Stimulated activated CD4-positive, alpha-beta T cell treated with anti-CD3 and anti-CD28 coated beads, Interleukin-1b, Interleukin-23, amount 100 ng/mL, for 1 hour (primary cell): ENCODE data around the gene PSME3.
"Not testable (repeated sequence)": the region's sequence is repeated elsewhere in the genome, so short reads cannot be mapped to it uniquely, and the experiment has no call there.

Experiments used
- DNase-seq, 2 donors: peaks; one replicate each; pipeline ENCODE4 v3.0.0-alpha.2; 2020; ENCODE audit warnings: low read depth in 2 of 2

Gene PSME3

DNA sequence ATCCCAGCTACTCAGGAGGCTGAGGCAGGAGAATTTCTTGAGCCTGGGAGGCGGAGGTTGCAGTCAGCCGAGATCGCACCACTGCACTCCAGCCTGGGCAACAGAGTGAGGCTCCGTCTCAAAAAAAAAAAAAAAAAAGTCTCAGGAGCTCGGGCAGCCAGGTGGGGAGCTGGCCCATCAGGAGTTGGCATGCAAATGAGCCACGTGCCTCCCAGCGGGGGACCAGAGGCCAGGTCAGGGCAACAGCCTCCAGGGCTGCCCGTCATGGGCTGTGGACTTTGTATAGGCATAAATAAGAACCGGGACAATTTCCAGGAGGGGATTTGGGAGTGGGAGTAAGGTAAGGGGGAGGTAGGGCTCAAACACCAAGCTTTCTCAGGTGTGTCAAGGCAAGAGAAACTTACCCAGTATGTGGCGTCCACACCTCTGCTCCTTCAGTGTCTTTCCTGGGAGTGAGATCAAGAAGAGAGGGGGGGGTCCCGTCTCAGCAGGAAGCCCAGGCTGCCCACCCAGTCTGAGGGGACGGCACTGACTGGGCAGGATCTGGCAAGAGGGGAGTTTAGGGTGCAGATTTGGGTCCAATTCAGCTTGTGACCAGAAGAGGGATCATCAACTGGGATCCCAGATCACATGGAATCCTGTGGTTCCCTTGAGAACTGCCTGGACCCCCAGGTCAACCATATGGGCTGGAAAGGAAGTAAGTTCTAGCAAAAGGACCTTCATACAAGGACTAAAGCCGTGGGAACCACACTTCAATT lies 45.1 kb downstream of the PSME3 start:
- no peak for DNase-seq

DNA sequence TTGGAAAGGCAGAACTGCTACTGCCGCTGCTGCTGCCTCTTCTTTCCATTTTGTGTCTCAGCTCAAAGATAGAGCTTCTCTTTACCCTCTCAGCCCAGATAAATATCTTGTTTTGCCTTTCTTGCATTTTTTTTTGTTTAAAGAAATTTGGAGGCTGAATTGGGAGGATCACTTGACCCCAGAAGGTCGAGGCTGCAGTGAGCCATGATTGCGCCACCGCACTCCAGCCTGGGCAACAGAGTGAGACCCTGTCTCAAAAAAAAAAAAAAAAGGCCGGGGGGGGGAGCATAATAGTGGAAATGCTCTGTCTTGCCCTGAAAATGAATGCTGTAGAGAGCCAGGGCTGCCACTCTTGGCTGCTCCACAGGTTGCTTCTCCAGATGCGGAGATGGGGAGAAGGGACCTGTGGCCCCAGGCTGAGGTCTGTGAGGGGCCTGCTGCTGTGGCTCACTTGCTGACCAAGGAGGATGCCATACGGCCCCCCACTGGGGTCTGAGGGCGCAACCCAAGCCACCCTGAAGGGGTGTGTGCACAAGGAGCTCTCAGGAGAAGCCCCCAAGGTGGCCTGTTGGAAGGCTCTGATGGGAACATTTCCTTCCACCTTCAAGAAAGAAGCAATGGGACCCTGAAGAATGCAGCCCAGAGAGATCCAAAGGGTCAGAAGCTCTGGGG lies 45.9 kb downstream of the PSME3 start:
- DNase-seq, result no peak

DNA sequence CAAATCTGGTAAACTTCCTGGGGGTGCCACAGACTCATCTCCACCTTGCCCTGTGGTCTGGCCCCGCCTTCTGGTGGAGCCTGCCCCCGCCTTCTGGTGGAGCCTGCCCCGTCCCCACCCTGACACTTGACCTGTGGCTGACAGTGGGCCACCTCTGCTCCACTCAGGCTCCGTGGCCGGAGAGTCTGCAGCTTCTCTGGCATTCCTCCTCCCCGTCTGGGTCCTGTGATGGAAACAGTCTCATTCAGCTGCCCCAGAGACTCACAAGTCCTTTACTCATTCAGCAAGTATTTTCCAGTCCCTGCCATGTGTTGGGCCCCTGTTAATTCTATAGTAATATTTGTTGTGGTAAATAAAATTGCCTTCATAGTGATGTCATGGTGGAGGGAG lies 46.4 kb downstream of the PSME3 start:
- no peak for DNase-seq

DNA sequence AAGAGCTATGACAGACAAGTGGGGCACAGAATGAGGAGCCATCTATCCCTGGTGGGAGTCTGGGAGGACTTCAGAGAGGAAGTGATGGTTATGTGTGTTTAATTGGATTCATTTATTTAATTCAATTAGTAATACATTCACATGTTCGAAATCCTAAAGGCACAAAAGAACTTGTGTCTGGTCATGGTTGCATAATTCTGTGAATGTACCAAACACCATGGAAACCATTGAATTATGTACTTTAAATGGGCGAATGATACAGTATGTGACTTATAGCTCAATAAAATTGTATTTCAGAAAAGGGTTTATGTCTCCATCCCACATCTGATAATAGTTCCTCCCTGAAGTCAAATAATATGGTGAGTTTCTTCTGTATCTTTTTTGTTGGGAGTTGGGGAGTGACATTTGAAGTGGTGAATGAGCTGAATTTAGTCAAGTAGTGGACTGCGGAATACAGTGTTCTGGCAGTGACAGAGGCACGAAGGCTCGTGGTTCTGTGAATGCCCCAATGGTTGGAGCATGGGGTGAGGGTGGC lies 47.6 kb downstream of the PSME3 start:
- no peak for DNase-seq

DNA sequence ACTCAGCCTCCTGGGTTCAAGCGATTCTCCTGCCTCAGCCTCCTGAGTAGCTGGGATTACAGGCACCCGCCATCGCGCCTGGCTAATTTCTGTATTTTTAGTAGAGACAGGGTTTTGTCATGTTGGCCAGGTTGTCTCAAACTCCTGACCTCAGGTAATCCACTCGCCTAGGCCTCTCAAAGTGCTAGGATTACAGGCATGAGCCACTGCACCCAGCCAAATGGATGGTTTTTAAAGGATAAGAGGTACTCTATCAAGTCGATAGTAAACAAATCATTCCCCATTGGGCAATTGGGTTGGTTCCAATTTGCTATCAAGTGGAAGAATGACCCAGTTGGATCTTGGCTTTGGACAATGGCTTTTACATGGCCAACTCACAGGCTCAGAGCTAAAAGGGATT lies 48.5 kb downstream of the PSME3 start:
- not testable (repeated sequence) for DNase-seq

DNA sequence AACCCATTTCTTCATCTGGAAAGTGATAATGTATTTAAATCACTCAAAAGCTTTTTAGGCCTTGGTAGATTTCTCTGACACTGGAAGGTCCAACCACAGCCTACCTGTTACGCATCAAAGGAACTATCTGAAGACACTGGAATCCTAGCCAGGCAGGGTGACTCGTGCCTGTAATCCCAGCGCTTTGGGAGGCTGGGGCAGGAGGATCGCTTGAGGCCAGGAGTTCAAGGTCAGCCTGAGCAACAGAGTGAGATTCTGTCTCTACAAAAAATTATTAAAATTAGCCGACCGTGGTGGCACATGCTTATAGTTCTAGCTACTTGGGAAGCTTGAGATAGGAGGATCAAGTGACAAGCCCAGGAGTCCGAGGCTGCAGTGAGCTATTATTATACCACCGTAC lies 49.0 kb downstream of the PSME3 start:
- no peak for DNase-seq

DNA sequence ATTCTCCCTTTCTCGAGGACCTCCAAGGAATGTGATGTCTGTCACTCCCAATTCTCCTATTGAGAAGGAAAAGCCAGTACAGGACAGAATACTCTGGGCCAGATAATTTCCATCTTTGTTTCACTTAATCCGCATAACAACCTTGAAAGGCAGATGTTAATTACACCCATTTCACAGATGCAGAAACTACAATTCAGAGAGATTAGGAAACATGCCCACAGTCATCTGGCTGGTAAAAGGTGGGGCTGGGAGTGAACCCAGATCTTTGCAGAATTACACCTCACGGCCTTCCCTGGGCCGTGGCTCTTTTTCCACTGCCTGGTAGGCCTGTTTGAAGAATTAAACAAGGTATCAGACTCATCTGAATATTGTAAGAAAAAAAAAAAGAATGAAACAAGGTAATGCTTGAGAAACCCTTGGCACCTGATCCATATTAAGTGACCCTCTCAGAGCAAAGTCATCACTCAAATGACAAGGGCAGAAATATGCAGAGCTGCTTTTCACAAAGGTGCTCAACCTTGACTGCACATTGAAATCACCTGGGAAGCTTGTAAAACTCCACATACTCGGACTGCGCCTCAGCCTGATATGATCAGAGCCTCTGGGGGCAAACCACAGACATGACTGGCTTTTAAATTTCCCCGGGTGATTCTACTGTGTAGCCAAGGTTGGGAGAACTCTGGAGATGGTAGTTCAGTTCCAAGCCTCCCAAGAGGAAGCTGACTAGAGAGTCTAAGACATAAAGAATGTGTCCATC lies 50.8 kb downstream of the PSME3 start:
- DNase-seq, result no peak

DNA sequence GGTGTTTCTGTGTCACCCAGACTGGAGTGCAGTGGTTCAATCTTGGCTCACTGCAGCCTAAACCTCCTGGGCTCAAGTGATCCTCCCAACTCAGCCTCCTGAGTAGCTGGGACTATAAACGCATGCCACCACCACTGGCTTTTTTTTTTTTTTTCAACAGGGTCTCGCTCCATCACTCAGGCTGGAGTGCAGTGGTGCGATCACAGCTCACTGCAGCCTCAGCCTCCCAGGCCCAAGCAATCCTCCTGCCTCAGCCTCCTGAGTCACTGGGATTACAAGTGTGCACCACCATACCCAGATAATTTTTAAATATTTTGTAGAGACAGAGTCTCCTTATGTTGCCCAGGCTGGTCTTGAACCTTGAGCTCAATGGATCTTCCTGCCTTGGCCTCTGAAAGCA lies 52.6 kb downstream of the PSME3 start:
- not testable (repeated sequence) for DNase-seq

DNA sequence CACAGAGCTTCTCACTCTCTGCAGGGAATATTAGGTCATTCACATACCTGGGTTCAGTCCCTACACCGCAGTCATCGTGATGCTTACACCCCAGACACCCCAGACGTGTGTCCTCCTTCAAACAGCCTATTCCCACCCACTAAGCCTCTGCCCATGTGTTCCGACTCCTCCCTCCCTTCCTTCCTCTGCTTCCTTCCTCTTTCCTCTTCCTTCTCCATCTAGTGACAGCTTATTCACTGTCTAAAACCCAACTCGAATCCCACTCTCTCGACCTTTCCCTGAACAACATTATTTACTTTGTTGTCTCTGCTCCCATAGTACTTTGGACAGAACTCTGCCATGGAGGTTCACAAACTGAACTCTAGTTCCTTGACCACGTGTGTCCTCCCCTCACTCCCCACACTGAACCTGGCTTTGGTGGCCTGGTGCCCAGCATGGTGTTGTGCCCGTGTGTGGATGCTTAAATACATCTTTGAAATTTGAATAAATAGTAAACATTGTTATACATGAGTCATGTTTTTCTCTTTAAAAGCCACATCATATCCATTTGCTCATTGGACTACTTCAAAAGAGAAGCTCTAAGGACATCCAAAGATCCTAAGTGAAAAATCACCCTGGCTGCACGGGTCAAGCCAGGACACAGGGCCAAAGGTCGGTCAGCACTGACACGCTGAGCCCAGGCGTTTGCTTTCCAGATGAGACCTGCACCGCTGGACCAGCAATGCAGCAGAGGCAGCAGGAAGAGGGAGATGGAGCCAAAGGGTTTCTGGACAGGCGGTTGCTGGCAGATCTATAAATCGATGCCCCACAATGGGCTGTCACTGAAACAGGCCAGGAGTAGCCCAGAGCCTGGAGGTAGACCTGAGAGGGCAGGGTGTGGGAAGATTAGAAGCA lies 53.3 kb downstream of the PSME3 start:
- DNase-seq, result no peak

DNA sequence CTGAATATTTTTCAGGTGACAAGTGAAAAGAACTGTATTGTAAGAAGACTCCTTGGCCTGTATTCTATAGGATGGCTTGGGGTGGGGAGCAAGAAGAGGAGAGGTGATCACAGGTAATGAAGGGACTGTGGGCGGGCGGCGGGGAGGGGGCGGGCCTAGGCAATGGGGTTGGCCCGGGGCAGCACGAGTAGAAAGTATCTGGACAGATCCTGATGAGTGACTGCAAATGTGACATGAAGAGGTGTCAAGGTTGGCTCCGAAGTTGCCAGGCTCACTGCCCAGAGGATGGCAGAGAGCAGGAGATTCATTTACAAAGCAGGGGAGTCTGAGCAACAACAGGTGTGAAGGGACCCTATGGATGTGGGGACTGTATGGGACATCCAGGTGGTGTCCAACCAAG lies 56.6 kb downstream of the PSME3 start:
- DNase-seq, result no peak

DNA sequence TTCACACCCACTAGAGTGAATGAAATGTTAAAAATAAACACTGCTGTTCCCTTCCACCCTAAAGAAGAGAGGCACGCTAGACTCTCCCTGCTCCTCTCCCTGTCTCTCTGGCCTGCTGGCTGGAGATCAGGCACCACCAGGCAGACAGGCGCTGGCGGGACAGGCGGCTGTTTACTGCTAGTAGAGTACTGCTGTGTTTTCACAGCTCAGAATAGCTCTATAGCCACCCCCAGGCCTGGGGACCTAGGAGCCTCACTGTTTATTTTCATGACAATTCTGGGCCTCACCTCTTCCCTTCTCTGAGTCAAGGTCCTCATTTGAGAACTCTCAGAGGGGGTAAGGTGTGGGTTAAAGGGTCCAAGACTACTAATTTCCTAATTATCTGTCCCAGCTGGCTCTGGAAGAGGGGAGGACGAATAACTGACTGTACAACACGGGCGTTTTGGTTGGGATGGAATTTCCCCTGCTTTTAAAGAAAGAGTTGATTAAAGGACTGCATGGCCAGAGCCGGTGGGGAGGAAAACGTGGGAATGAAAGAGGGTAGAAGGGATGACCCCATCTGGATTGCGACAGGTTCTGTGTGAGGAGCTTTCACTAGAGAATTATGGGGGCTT lies 58.4 kb downstream of the PSME3 start:
- no peak for DNase-seq

DNA sequence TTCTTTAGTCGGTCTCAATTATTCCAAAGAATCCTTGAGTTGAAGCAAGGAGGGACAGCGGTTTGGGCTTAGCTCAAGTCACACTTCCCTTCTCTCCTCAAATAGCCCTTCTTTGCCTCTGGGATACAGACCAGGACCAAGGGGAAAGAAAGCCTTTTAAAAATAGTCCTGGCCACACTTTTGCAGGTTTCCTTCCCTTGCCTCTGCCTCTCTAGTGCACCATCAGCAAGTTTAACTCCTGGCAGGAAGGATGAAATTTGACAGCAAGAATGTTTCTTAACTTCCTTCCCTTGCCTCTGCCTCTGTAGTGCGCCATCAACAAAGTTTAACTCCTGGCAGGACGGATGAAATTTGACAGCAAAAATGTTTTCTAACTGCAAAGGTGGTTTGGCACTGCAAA lies 60.2 kb downstream of the PSME3 start:
- DNase-seq, result no peak
